SU-DHL-6 (cell line): ENCODE measurements around the gene IVNS1ABP.

Experiments
- H2AFZ ChIP-seq: fragments of 200-600 bp; sonication (generic); 2 replicates; pipeline ENCODE4 v1.6.1; 2014; ENCODE audit warnings: low read depth, mild to moderate bottlenecking, moderate library complexity, mixed read lengths, antibody characterized with exemption, low read length; ENCODE audit not compliant: severe bottlenecking
- H3F3A ChIP-seq: fragments of 200-600 bp; shearing (Covaris generic); 2 replicates; pipeline ENCODE4 v1.6.0; 2016; ENCODE audit warnings: antibody characterized with exemption, mild to moderate bottlenecking; ENCODE audit not compliant: insufficient read depth
- H3K27ac ChIP-seq: fragments of 200-600 bp; sonication (generic); 2 replicates; pipeline ENCODE4 v1.5.1; 2016; ENCODE audit warnings: low read depth, mild to moderate bottlenecking, low read length, moderate library complexity, mixed read lengths
- H3K27me3 ChIP-seq: fragments of 200-600 bp; sonication (generic), shearing (Covaris generic); 2 replicates; pipeline ENCODE4 v1.6.0; 2014; ENCODE audit warnings: mild to moderate bottlenecking, low read length
- H3K36me3 ChIP-seq: fragments of 200-600 bp; sonication (generic); 2 replicates; pipeline ENCODE4 v1.6.1; 2014; ENCODE audit warnings: mild to moderate bottlenecking, low read length, mixed read lengths
- H3K4me2 ChIP-seq: fragments of 300-600, 200-600 bp; shearing (Covaris generic), sonication (generic); 2 replicates; pipeline ENCODE4 v1.6.0; 2014; ENCODE audit warnings: low read length, low read depth, mild to moderate bottlenecking; ENCODE audit not compliant: poor library complexity, severe bottlenecking
- H3K4me3 ChIP-seq: fragments of 200-600 bp; sonication (generic); 2 replicates; pipeline ENCODE4 v1.5.1; 2014; ENCODE audit warnings: antibody characterized with exemption, low read length, mild to moderate bottlenecking, mixed read lengths; ENCODE audit not compliant: insufficient read depth, poor library complexity, severe bottlenecking
- H3K79me2 ChIP-seq: fragments of 200-600 bp; sonication (generic); 2 replicates; pipeline ENCODE4 v1.6.1; 2014; ENCODE audit warnings: mild to moderate bottlenecking, low read length, moderate library complexity; ENCODE audit not compliant: insufficient read depth
- H3K9ac ChIP-seq: fragments of 200-600 bp; sonication (generic); 2 replicates; pipeline ENCODE4 v1.7.0; 2014; ENCODE audit warnings: mild to moderate bottlenecking, low read length
- H3K9me2 ChIP-seq: fragments of 200-600 bp; sonication (generic); replicated peaks from 2 replicates; pipeline ENCODE4 v1.6.1; 2014; ENCODE audit warnings: low read length; ENCODE audit not compliant: insufficient read depth
- H3K9me3 ChIP-seq: fragments of 200-600 bp; sonication (generic); 2 replicates; pipeline ENCODE4 v1.6.1; 2014; ENCODE audit warnings: low read length, mixed read lengths; ENCODE audit not compliant: insufficient read depth
- H4K20me1 ChIP-seq: fragments of 200-600 bp; sonication (generic); 2 replicates; pipeline ENCODE4 v1.6.1; 2014; ENCODE audit warnings: low read depth, mild to moderate bottlenecking, antibody characterized with exemption, low read length, moderate library complexity, mixed read lengths
- CTCF ChIP-seq: fragments of 200-600 bp; sonication (generic); IDR thresholded peaks from one replicate; pipeline ENCODE4 v1.5.1; 2017; ENCODE audit warnings: antibody characterized with exemption, mild to moderate bottlenecking, low read length, moderate library complexity; ENCODE audit not compliant: insufficient read depth, poor library complexity, severe bottlenecking
- EZH2phosphoT487 ChIP-seq: fragments of 200-600 bp; sonication (generic), shearing (Covaris generic); conservative IDR thresholded peaks from 2 replicates; pipeline ENCODE4 v1.6.1; 2018; ENCODE audit warnings: mild to moderate bottlenecking, antibody characterized with exemption, low read length, moderate library complexity, mixed read lengths

The IVNS1ABP gene

GRCh38 chr1:185334182-185334581, 17.1 kb upstream of the IVNS1ABP start:
- Histone ChIP-seq H3K4me2 (no peak overlapping the region), H4K20me1 (no peaks in the 10 kb centered on the region), H3K4me3 (no peak overlapping the region), H3F3A (no peaks in the 10 kb centered on the region), H3K79me2 (no peaks in the 10 kb centered on the region), H3K9me2 (no peaks in the 10 kb centered on the region), H3K27ac (no peak overlapping the region), H3K9ac (no peak overlapping the region), H3K27me3 (no peaks in the 10 kb centered on the region), H3K9me3 (no peaks in the 10 kb centered on the region), H2AFZ (no peak overlapping the region), H3K36me3 (no peaks in the 10 kb centered on the region)
- TF ChIP-seq EZH2phosphoT487 (no peak), CTCF (no peak)

GRCh38 chr1:185328255-185328654, 11.2 kb upstream of the IVNS1ABP start:
- Histone ChIP-seq H3F3A (no peaks in the 10 kb centered on the region), H2AFZ (no peak overlapping the region), H3K4me3 (no peak overlapping the region), H3K79me2 (no peaks in the 10 kb centered on the region), H3K4me2 (no peak overlapping the region), H3K9me3 (no peaks in the 10 kb centered on the region), H3K27ac (no peak overlapping the region), H3K9ac (no peak overlapping the region), H3K36me3 (no peaks in the 10 kb centered on the region), H3K27me3 (no peaks in the 10 kb centered on the region), H3K9me2 (no peaks in the 10 kb centered on the region), H4K20me1 (no peaks in the 10 kb centered on the region)
- TF ChIP-seq CTCF, result no peak
- no peak for TF ChIP-seq EZH2phosphoT487

- Histone ChIP-seq H3K79me2 (no peaks in the 10 kb centered on the region), H3K9ac (no peak overlapping the region), H3K4me2 (no peak overlapping the region), H3K9me2 (no peaks in the 10 kb centered on the region), H3K4me3 (no peak overlapping the region), H2AFZ (no peak overlapping the region), H4K20me1 (no peaks in the 10 kb centered on the region), H3K27me3 (no peaks in the 10 kb centered on the region), H3K27ac (no peak overlapping the region), H3K9me3 (no peaks in the 10 kb centered on the region), H3K36me3 (no peaks in the 10 kb centered on the region), H3F3A (no peaks in the 10 kb centered on the region)
- TF ChIP-seq CTCF (no peak), EZH2phosphoT487 (no peak)
Observed at GRCh38 chr1:185325413-185325812, 8.4 kb upstream of the IVNS1ABP start.

GRCh38 chr1:185324118-185324517, 7.1 kb upstream of the IVNS1ABP start:
- TF ChIP-seq CTCF, result no peak
- Histone ChIP-seq H3K79me2 (no peaks in the 10 kb centered on the region), H3F3A (no peaks in the 10 kb centered on the region), H3K9me2 (no peaks in the 10 kb centered on the region), H3K4me2 (no peak overlapping the region), H4K20me1 (no peaks in the 10 kb centered on the region), H3K4me3 (no peak overlapping the region), H3K27me3 (no peaks in the 10 kb centered on the region), H3K36me3 (no peaks in the 10 kb centered on the region), H3K9me3 (no peaks in the 10 kb centered on the region), H3K27ac (no peak overlapping the region), H2AFZ (no peak overlapping the region), H3K9ac (no peak overlapping the region)
